Astrocyte (in vitro differentiated cells and primary cell): ENCODE measurements around the gene ADGRD1. TPM values are rescaled to one million over a fixed set of nuclear protein-coding genes. Genes with fewer than 3 reads are reported as not detected.

ENCODE experiments used
- DNase-seq: peaks from one replicate; pipeline ENCODE4 v3.0.0-alpha.2; 2010; ENCODE audit warnings: low read depth
- FAIRE-seq: peaks from 2 replicates; lab custom pipeline; 2011; peaks lifted over from hg19 to GRCh38; lab: Jason Lieb, UNC
- H2AFZ ChIP-seq: 2 replicates; pipeline ENCODE4 v1.6.0; 2012; ENCODE audit warnings: low read depth, low read length, inconsistent platforms
- H3K27ac ChIP-seq: 2 replicates; pipeline ENCODE4 v1.5.1; 2011; ENCODE audit warnings: low read depth, low read length, inconsistent platforms
- H3K27me3 ChIP-seq: 2 replicates; pipeline ENCODE4 v1.6.0; 2011; ENCODE audit warnings: low read length, inconsistent platforms; ENCODE audit not compliant: insufficient read depth
- H3K36me3 ChIP-seq: 2 replicates; pipeline ENCODE4 v1.5.1; 2011; ENCODE audit warnings: low read length, inconsistent platforms; ENCODE audit not compliant: insufficient read depth
- H3K4me1 ChIP-seq: 2 replicates; pipeline ENCODE4 v1.5.1; 2011; ENCODE audit warnings: low read length, inconsistent platforms; ENCODE audit not compliant: insufficient read depth
- H3K4me2 ChIP-seq: 2 replicates; pipeline ENCODE4 v1.6.0; 2012; ENCODE audit warnings: low read length, inconsistent platforms
- H3K4me3 ChIP-seq: 2 replicates; pipeline ENCODE4 v1.5.1; 2011; ENCODE audit warnings: low read depth, mild to moderate bottlenecking, low read length, inconsistent platforms; ENCODE audit not compliant: insufficient read depth
- H3K79me2 ChIP-seq: 2 replicates; pipeline ENCODE4 v1.6.0; 2012; ENCODE audit warnings: mild to moderate bottlenecking, low read length, inconsistent platforms; ENCODE audit not compliant: insufficient read depth
- H3K9ac ChIP-seq: 2 replicates; pipeline ENCODE4 v1.6.0; 2012; ENCODE audit warnings: mild to moderate bottlenecking, low read length, inconsistent platforms
- H3K9me3 ChIP-seq: 2 replicates; pipeline ENCODE4 v1.5.1; 2012; ENCODE audit warnings: low read depth, mild to moderate bottlenecking, low read length, inconsistent platforms; ENCODE audit not compliant: insufficient read depth
- H4K20me1 ChIP-seq: 2 replicates; pipeline ENCODE4 v1.6.0; 2012; ENCODE audit warnings: low read length, inconsistent platforms; ENCODE audit not compliant: insufficient read depth
- H3K27ac Mint-ChIP-seq: one replicate; pipeline ENCODE4 v1.8.0; 2021; ENCODE audit warnings: mild to moderate bottlenecking, mixed read lengths; ENCODE audit not compliant: unreplicated experiment
- H3K27me3 Mint-ChIP-seq: one replicate; pipeline ENCODE4 v1.8.0; 2021; ENCODE audit warnings: low read depth, mixed read lengths; ENCODE audit not compliant: unreplicated experiment
- H3K36me3 Mint-ChIP-seq: one replicate; pipeline ENCODE4 v1.8.0; 2021; ENCODE audit warnings: low read depth, mixed read lengths; ENCODE audit not compliant: unreplicated experiment
- H3K4me1 Mint-ChIP-seq: one replicate; pipeline ENCODE4 v1.8.0; 2021; ENCODE audit warnings: low read depth, mixed read lengths; ENCODE audit not compliant: unreplicated experiment
- H3K4me3 Mint-ChIP-seq: one replicate; pipeline ENCODE4 v1.8.0; 2021; ENCODE audit warnings: mild to moderate bottlenecking, moderate library complexity, mixed read lengths; ENCODE audit not compliant: unreplicated experiment
- H3K9me3 Mint-ChIP-seq: one replicate; pipeline ENCODE4 v1.8.0; 2021; ENCODE audit warnings: mild to moderate bottlenecking, mixed read lengths; ENCODE audit not compliant: unreplicated experiment
- CTCF ChIP-seq: IDR thresholded peaks from 2 replicates; pipeline ENCODE4 v1.5.1; 2011; ENCODE audit warnings: low read depth, mild to moderate bottlenecking, inconsistent platforms, low read length, moderate library complexity; ENCODE audit not compliant: insufficient read depth
- EZH2 ChIP-seq: IDR thresholded peaks from 2 replicates; pipeline ENCODE4 v1.6.1; 2012; ENCODE audit warnings: mild to moderate bottlenecking, low read length, inconsistent platforms; ENCODE audit not compliant: insufficient read depth
- total RNA-seq: library from RNA; stranded (reverse); gene quantifications from 2 replicates; pipeline ENCODE4 v1.2.1, GENCODE V29; 2021

Gene ADGRD1
- total RNA-seq, 1 donor from 2014 or later, result 3.0 TPM

DNA sequence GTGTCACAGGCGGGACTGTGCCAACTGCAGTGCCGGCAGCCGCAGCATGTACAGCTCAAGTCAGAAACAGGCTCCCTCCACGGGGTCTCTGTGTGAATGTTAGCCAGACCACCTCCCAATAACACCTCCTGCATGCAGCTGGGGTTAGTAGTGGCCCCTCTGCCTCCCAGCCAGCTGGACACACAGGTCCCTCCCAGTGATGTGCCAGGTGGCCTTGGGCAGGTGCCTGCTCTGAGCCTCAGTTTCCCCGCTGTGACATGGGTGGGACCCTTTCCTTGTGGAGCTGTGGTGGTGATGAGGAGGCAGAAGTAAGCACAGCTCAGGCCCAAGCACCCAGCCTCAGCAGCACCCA, 139.9 kb downstream of the ADGRD1 start:
- Mint-ChIP-seq H3K9me3 (no peaks in the 10 kb centered on the region), H3K36me3 (no peaks in the 10 kb centered on the region), H3K4me3 (no peak overlapping the region), H3K4me1 (no peaks in the 10 kb centered on the region), H3K27me3 (peaks cover 31% of the 10 kb centered on the region), H3K27ac (no peak overlapping the region)
- TF ChIP-seq EZH2 (no peak), CTCF (no peak)
- H3K4me3 ChIP-seq, result no peak overlapping the region
- no peaks in the 10 kb centered on the region for H4K20me1 ChIP-seq
- H3K36me3 ChIP-seq, result no peaks in the 10 kb centered on the region
- no peaks in the 10 kb centered on the region for H3K79me2 ChIP-seq
- no peaks in the 10 kb centered on the region for H3K4me1 ChIP-seq
- no peak for DNase-seq
- no peak for FAIRE-seq
- no peak overlapping the region for H2AFZ ChIP-seq
- no peaks in the 10 kb centered on the region for H3K27me3 ChIP-seq
- no peak overlapping the region for H3K4me2 ChIP-seq
- no peak overlapping the region for H3K9ac ChIP-seq
- no peak overlapping the region for H3K27ac ChIP-seq
- H3K9me3 ChIP-seq, result no peaks in the 10 kb centered on the region

- H3K9me3 Mint-ChIP-seq, result no peaks in the 10 kb centered on the region
These were observed 140.5 kb downstream of the ADGRD1 start for GRCh38 chr12:131093971-131094830.

More at GRCh38 chr12:131093971-131094830, 140.5 kb downstream of the ADGRD1 start:
- no peaks in the 10 kb centered on the region for H3K27me3 ChIP-seq
- no peak overlapping the region for H2AFZ ChIP-seq
- H3K36me3 Mint-ChIP-seq, result no peaks in the 10 kb centered on the region
- H3K4me3 Mint-ChIP-seq, result no peak overlapping the region
- no peak overlapping the region for H3K9ac ChIP-seq
- H3K27me3 Mint-ChIP-seq, result peaks cover 31% of the 10 kb centered on the region
- no peaks in the 10 kb centered on the region for H3K9me3 ChIP-seq
- FAIRE-seq, result no peak
- H3K4me1 ChIP-seq, result no peaks in the 10 kb centered on the region
- no peaks in the 10 kb centered on the region for H3K36me3 ChIP-seq
- DNase-seq, result no peak
- H3K4me1 Mint-ChIP-seq, result no peaks in the 10 kb centered on the region
- no peak overlapping the region for H3K4me2 ChIP-seq
- H3K79me2 ChIP-seq, result no peaks in the 10 kb centered on the region
- no peak overlapping the region for H3K27ac Mint-ChIP-seq
- H3K4me3 ChIP-seq, result no peak overlapping the region
- TF ChIP-seq CTCF, result no peak
- TF ChIP-seq EZH2, result no peak
- no peaks in the 10 kb centered on the region for H4K20me1 ChIP-seq
- H3K27ac ChIP-seq, result no peak overlapping the region
